Measurements from ENCODE around the gene MRPL21.

GRCh38 chr11:68948935-68949334 lies 45.3 kb upstream of the MRPL21 start:
- TF ChIP-seq CTCF (IDR thresholded peaks at IDR 0.05) (no peak), POLR2A (IDR thresholded peaks at IDR 0.05) (no peak)

Measured in vagina (tissue), 2 donors.